ENCODE results near the gene VGLL4. TPM values are rescaled to one million over a fixed set of nuclear protein-coding genes. Genes with fewer than 3 reads are reported as not detected.

VGLL4 gene
- total RNA-seq, 1 experiment from 2014 or later: 46.3 TPM

GRCh38 chr3:11554236-11554610, 89.5 kb downstream of the VGLL4 start:
- ATAC-seq (no peak), DNase-seq (no peak)
- no peaks in the 10 kb centered on the region for H3F3A ChIP-seq (ENCODE audit: low read length, unreplicated experiment)
- intact Hi-C loops (cut with micrococcal nuclease): no loop called here
- H3K4me3 ChIP-seq (ENCODE audit: low read length): no peak overlapping the region
- TF ChIP-seq EZH2 (IDR thresholded peaks at IDR 0.05; ENCODE audit: low read length, unreplicated experiment) (no peak), EZH2phosphoT487 (IDR thresholded peaks at IDR 0.05; ENCODE audit: borderline replicate concordance, low read length) (no peak), CTCF (conservative IDR thresholded peaks at IDR 0.05; ENCODE audit: low read depth, low read length) (no peak)
- H3K36me3 ChIP-seq (ENCODE audit: low read depth, low read length): peaks cover 13% of the 10 kb centered on the region; the same call in 1 of the 2 replicates
- H3K4me2 ChIP-seq (ENCODE audit: low read length): no peak overlapping the region
- no peak overlapping the region for H2AFZ ChIP-seq (ENCODE audit: low read length)
- CTCF ChIA-PET: no interaction called here
- H3K79me2 ChIP-seq (ENCODE audit: low read length): 0 out of 2 replicates have a peak, but pooled peaks cover 9% of the 10 kb centered on the region
- H3K9me3 ChIP-seq (ENCODE audit: low read length): no peaks in the 10 kb centered on the region
- no TSS peak for BruUV-seq (replicated peaks)
- H3K9me2 ChIP-seq (replicated peaks; ENCODE audit: low read length): no peaks in the 10 kb centered on the region
- H3K9ac ChIP-seq (ENCODE audit: low read length): no peak overlapping the region
- H3K27ac ChIP-seq (ENCODE audit: low read length): no peak overlapping the region
- no peaks in the 10 kb centered on the region; the same call in 1 of the 2 replicates for H4K20me1 ChIP-seq (ENCODE audit: low read length)
- POLR2A ChIA-PET (ENCODE audit: unreplicated experiment): no interaction called here
- H3K27me3 ChIP-seq (ENCODE audit: low read length): no peaks in the 10 kb centered on the region
- H3K4me1 ChIP-seq (ENCODE audit: insufficient read depth, low read length): no peaks in the 10 kb centered on the region

- no peak overlapping the region for H2AFZ ChIP-seq (ENCODE audit: low read length)
- no peaks in the 10 kb centered on the region for H3K4me1 ChIP-seq (ENCODE audit: insufficient read depth, low read length)
- no peaks in the 10 kb centered on the region for H3F3A ChIP-seq (ENCODE audit: low read length, unreplicated experiment)
- no peaks in the 10 kb centered on the region for H3K9me2 ChIP-seq (replicated peaks; ENCODE audit: low read length)
- no peaks in the 10 kb centered on the region for H3K27me3 ChIP-seq (ENCODE audit: low read length)
- H3K36me3 ChIP-seq (ENCODE audit: low read depth, low read length): peaks cover 13% of the 10 kb centered on the region; the same call in 1 of the 2 replicates
- no TSS peak for BruUV-seq (replicated peaks)
- no peaks in the 10 kb centered on the region; the same call in 1 of the 2 replicates for H4K20me1 ChIP-seq (ENCODE audit: low read length)
- TF ChIP-seq CTCF (conservative IDR thresholded peaks at IDR 0.05; ENCODE audit: low read depth, low read length) (no peak), EZH2 (IDR thresholded peaks at IDR 0.05; ENCODE audit: low read length, unreplicated experiment) (no peak), EZH2phosphoT487 (IDR thresholded peaks at IDR 0.05; ENCODE audit: borderline replicate concordance, low read length) (no peak)
- intact Hi-C loops (cut with micrococcal nuclease): no loop called here
- no peak overlapping the region for H3K27ac ChIP-seq (ENCODE audit: low read length)
- DNase-seq: no peak
- 0 out of 2 replicates have a peak, but pooled peaks have one; percentile 18 for ATAC-seq
- H3K4me2 ChIP-seq (ENCODE audit: low read length): no peak overlapping the region
- no peak overlapping the region for H3K4me3 ChIP-seq (ENCODE audit: low read length)
- no peaks in the 10 kb centered on the region for H3K9me3 ChIP-seq (ENCODE audit: low read length)
- H3K79me2 ChIP-seq (ENCODE audit: low read length): 0 out of 2 replicates have a peak, but pooled peaks cover 9% of the 10 kb centered on the region
- ChIA-PET POLR2A (ENCODE audit: unreplicated experiment) (no interaction called here), CTCF (no interaction called here)
- H3K9ac ChIP-seq (ENCODE audit: low read length): no peak overlapping the region
Measured at GRCh38 chr3:11553436-11554235, 90.1 kb downstream of the VGLL4 start.

All from PC-3 (cell line).